Inflammatory macrophage treated with lipopolysaccharide for 1 hour (primary cell): ENCODE results near the gene MPP1.
A peak's percentile ranks its signal among the peaks of the same experiment; 100 is the strongest.

Experiments
- DNase-seq, 2 donors: peaks; one replicate each; pipeline ENCODE4 v3.0.0-alpha.2; 2020 to 2022

MPP1 gene

DNA sequence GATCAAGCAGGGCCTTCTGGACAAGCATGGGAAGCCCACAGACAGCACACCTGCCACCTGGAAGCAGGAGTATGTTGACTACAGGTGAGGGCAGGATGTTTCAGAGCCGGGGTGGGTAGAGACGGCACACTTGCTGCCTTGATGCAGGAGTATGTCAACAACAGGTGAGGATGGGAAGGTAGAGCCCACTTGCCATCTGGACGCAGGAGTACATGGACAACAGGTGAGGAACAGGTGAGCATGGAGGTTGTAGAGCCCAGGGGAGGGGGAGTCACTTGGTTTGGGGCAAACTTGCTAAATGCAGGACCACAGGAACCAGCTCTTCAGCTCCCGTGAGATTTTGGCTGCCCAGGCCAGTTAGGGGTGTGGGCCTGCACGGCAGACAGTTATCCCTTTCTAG is 30.7 kb downstream of the MPP1 start:
- DNase-seq, result no peak

DNA sequence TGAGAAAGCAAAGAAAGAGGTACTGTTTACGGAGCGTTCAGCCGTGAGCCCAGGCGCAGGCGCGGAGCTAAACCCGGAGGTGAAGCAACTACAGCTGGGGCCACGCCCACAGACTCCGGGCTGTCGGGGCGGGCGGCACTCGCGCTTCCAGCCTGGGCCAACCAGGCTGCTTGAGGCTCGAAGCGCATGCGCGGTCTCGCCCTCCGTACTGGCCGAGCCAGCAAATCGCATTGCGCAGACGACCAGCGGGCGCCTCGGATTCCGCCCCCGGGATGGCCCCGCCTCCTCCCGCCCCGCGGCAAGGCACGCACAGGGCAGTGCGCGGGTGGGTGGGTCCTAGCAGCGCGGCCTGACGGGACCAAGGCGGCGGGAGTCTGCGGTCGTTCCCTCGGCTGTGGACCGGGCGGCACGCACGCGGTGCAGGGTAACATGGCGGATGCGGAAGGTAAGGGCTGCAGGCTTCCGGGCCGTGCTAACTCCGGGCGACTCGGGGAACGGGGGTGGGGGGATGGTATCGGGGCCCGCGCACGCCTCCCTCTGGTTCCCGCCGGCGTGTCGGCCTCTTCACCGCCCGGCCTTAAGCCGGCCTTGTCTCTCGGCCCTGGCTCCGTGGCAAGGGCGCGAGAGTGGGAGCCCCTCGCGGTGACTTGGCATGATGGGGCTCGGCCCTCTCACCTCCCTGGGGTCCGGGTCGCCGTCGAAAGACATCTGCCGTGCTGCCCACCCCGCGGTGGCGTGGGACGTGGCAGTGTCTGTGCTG is 42.6 kb downstream of the MPP1 start, which contains the start of gene DKC1:
TSS of gene DKC1 (plus strand) at position 328 of the 760 bp plus-strand sequence. CDS start at position 430, 102 bp downstream.
- peak; percentile 88 to 91 for DNase-seq

DNA sequence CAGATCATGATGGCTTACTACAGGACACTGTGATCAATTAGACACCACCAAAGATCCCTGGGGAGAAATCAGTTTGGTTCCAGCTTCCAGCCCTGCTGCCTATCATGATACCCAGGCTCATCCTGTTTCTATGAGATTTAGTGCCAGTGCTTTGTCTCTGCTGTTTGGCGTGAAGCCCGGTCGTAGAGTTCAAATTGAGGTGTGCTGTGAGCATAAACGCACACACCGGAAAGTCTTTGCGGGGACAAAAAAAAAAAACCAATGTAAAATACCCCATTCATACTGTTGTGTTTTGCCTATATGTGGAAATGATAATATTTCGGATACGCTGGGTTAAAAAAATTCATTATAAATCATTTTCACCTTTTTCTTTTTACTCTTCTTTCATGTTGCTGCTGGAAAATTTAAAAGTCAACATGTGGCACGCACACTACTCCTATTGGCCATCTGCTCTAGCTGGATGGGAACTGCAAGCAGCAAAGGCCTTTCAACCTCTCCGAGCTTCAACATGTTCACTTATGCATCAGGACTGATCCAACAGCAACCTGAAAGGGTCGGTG is 43.2 kb downstream of the MPP1 start:
- no peak for DNase-seq

DNA sequence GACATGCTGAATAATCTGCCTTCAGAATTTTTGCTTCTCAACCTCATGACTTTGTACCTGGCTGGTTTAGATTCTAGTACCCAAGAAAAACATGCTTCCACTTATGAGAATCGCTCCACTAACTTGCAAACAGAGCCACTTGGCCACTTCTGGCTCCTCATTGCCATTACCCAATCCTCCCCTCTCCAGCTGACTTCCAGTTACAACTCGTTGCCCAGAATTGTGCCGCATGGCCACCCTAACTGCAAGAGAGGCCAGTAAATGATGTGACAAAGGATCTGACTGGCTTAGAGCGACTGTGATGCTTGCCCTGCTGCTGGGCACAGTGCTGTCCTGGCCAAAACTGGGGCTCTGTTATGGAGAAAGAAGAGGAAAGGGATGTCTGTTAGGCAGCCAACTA is 46.6 kb downstream of the MPP1 start:
- DNase-seq, result no peak

DNA sequence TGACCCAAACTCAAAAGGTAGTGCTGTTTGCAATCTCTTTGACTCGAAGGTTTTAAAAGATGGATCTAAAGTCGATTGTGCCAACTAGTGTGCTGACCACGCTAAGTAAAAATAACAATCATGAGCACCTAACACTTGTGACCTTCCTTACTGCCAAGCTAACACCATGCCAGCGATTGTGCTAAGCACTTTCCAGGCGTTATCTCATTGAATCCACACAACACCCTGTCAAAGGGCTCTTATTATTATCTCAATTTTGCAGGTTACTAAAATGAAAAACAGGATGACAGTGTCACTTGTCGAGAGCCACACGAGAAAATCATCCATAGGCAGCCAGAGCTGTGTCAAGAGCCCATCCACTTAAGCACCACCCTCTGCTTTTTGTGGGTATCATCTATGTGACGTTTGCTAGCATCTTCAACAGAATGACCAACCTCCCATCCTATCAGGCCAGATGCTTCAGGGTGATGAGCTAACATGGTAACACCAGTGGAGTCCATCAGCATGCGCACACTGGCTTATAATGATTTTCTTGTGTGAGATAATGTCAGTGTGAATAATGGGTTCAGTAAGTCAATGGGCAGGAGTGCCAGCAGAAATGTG is 53.5 kb downstream of the MPP1 start:
- DNase-seq, result no peak

DNA sequence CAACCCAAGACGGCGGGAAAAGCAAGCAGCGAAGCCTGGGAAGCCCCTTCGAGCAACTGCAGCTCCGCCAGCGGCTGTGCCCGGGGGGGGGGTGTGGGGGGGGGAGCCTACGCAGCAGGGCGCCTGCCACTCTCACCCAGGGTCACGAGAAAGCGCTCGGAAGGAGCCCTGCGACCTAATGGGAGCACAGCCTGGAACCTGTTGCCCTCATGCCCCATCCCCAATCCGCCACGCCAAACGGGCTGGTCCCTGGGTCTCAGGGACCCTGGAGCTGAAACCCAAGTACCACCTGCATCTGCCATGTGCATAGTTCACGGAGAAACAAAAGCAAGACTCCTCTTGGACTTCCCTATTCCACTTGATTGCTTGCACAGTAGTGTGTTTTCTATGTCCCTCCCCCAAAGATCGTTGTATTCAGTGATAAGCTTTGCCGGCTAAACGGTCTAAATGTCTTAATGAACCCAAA is 54.0 kb downstream of the MPP1 start:
- no peak for DNase-seq

DNA sequence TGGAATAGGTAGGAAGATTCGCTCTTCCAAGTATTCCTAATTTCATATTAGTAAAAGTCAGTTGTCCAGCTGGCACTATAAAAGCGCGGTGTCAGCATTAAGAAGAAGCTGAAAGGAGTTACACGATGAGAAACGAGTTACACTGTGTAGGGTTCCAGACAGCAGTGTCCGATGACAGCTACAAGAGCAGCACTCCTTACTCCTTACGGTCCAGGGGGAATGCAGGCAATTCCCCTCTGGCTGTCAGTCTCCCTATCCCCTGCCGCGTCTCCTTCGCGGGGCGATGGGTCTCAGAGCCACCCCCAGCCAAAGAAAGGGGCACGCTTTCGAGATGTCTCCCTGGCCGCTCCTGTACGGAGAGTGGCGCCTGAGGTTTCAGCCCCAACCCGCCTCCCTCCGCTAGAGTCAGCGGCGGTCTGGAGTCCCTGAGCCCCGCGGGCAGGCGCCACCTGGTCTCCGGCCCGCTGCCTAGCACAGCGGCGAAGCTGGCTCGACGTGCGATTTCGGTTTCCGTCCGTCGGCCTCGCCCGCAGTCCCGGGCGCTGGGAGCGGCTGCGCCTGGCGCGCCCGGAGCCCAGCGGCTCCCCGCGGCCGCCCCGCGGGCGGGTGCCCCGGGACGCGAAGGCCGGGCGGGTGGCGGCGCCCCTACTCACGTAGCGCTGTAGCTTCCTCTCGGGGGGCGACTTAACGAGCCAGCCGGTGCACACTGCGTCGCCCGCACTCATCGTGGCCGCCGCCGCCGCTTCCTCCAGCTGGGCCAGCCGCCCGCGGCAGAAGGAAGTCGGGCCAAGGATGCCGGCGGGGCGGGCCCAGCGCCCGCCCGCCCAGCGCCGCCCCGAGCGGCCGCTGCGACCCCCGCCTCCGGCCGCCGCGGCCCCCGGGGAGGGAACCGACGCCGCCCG is 54.7 kb downstream of the MPP1 start, which contains the start of gene GAB3:
TSS of gene GAB3 (minus strand) at position 777 of the 902 bp plus-strand sequence. CDS start at position 725, 52 bp downstream.
- DNase-seq, result peak in 1 of 2 donors; percentile 27

DNA sequence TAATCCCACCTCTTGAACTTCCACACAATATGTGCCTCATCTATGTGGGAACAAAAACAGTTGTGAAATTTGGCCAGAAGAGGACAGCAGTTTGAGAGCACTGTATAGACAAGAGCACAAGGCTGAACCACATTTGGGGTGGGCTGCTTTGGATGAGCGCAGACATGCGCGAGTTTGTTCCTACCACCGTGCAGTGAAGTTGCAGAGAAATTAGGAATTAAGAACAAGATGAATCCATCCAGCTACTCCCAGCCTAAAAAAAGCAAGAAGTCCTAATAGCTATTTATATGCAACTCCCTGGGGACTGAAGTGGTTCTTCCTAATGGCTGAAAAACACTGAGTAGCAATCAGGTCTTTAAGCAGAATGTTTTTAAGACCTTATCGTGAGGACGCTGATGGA is 55.4 kb downstream of the MPP1 start:
- no peak for DNase-seq

DNA sequence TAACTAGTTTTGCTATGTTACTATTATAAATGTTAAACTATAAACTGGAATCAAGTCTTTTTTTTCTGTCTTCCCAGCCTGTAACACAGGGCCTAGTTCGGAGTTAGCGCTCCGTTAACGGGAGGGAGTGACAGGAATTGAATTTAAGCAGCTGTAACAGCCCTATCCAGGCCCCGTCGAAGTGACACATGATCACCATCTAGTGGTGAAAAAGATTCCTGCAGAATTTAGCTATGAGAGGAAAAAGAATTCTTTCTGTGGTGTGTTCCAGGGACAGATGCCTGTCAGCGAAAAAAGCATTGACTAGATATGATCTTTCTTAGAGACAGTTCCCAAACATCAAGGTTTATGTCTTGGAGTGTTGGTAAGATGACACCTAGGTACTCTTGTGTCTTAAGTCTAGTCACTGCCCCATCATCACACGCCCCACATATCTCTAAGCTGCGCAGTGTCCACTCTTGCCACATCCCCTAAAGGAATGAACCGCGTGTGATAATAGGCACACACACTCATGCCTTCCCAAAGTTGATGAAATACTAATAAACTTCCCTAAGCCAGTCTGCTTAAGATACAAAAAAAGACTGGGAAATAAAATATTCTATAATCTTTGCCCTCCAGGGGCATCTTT is 56.5 kb downstream of the MPP1 start:
- DNase-seq, result peak; percentile 45 to 92

DNA sequence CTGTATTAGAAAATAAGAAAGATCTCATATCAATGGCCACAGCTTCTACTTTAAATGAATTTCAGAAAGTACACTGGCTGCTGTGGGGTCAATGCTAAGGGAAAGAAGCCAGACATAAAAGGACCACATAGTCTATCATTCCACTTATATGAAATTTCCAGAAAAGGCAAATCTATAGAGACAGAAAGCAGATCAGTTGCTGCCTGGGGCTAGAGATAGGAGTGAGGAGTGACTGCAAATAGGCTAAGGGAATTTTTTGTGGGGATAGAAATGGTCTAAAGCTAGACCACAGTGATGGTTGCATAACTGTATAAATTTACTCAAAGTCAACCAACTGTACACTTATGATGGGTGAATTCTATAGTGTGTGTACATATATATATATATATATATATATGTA is 62.7 kb downstream of the MPP1 start:
- DNase-seq, result no peak

DNA sequence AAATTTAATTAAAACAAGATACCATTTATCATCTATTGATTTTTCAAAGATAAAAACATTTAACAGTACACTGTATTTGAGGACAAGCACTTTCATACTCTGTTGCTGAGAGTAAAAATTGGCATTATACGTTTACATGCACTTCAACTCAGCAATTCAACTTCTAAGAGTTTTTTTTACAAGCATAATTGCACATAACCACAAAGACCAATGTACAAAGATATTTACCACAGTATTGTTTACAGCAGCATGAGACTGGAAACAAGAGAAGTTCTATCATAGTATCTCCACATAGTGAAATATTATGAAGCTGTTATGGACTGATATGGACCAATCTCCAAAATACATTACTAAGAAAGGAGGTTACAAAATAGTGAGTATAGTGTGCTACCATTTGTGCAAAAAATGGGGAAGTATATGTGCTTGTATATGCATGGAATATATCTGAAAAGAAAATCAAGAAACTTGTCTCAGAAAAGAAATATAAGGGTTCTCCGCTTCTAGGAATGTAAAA is 65.3 kb downstream of the MPP1 start:
- DNase-seq, result no peak

DNA sequence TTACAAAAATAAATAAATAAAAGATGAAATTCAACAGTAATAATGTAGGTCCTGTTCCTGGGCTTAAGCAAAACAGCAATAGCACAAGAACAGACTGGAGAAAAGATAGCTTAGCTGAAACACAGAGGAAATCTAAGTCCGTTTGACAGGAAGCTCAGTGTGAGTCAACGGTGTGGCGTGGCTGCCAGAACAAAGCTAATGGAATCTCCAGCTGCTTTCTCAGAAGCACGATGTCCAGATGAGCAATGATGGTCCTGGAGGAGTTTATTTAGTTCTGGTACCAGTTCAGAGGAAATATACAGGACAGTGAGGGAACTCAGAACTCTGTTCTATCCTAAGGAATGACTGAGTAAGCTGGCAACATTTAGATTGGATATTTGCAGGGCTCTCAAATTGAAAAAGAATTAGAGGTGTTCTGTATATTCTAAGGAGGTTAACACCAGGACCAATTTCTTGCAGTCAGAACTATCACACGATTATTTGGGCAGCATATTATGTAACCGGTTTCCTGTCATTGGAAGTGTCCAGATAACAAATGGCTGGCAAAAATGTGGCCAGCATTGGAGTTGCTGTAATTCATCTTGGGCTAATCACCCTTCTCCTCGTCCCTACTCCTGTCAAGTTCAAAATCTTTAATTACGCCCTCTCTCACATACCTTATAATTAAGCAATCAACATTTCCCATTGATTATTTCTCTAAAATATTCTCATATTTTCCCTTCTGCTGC is 67.1 kb downstream of the MPP1 start:
- peak; percentile 67 to 73 for DNase-seq

DNA sequence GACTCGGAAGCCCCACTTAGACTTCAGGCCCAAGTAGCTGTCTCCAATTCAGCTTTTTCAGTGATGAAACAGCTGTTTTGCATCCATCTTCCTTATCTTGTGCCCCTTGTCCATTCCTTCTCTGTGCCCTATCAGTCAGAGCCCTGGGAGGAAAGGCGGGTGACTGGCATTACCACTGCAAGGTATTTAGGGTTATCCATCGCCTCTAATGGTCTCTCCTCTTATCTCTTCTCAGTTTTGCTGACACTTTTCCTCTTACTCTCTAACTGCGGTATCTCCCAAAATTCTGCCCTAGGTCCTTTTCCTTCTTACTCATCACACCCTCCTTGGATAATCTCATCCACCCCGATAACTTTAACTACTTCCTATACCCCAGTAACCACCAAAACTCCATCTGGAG is 68.1 kb downstream of the MPP1 start:
- DNase-seq, result no peak

DNA sequence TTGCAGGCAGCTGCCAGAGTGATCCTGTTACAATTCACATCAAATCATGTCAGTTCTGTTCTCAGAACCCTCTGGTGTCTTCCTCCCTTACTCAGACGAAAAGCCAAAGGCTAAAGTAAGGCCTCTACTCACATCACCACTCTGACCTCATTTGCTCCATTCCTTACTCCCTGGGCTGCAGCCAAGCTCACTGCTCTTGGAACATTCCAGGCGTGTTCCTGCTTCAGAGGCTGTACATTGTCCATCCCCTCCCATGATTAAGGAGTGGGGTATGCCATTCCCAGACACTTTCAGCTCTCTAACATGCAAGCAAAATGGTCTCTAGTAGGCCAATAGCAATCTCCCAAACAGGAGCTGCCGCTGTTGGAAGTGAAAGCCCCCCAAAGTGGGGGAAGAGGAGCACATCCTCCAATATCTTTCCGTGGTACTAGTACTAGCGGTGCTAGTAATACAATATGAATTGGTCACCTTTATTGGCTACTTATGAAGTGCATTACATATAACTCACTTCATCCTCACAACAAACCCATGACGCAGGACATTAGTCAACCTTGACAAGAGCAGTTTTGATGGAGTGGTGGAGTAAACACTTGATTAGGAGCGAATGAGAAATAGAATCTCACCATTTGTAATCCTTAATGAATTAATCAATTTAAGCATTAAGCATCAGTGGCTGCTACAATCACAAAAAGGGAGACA is 69.4 kb downstream of the MPP1 start:
- DNase-seq, result no peak

DNA sequence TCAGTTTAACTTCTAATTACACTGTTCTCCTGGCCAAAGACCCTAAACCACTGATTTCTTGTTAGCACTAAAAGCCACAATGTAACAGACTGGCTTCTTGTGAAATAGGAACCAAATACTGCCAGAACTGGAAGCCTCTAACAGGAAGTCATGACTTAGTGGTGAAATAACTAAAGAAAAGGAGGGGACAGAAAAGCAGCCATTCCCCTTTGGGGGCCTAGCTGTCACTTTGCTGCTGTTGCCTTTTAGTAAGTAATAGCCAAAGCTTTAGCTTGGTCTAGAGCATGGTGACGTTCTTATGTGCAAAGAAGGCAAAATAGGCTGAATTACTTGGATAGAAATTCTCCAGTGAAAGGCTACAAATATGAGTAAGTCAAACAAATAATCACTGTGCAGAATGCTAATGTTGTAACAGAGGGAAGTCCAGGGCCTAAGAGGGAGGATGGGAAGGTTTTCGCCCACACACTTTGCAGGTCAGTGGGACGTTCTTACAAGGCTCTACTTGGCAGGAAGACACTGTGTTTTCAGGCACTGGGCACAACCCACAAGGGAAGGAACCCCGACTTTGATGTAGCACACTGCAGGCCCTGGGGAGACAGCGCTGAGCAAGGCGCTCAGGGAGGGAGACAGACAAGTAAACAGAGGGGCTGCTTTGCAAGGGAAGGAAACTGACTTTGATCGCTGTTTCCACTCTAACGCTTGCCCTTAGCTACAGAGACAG is 71.1 kb downstream of the MPP1 start:
- peak; percentile 72 to 89 for DNase-seq

DNA sequence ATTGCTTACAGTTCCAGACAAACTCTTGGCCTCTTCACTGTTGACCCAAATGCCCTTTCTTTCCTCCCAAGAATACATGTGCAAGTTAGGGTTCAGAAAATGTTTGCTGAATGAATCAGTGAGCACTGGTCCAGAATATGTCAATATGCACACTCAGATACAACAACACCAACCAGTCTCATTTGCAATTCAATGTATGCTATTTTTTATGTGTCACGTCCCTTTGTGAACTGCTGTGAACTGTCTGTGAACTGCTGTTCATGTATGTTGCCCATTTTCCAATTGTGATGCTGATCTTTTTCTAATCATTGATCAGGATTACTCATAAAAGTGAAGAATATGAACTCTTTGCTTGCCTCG is 72.2 kb downstream of the MPP1 start:
- DNase-seq, result no peak

DNA sequence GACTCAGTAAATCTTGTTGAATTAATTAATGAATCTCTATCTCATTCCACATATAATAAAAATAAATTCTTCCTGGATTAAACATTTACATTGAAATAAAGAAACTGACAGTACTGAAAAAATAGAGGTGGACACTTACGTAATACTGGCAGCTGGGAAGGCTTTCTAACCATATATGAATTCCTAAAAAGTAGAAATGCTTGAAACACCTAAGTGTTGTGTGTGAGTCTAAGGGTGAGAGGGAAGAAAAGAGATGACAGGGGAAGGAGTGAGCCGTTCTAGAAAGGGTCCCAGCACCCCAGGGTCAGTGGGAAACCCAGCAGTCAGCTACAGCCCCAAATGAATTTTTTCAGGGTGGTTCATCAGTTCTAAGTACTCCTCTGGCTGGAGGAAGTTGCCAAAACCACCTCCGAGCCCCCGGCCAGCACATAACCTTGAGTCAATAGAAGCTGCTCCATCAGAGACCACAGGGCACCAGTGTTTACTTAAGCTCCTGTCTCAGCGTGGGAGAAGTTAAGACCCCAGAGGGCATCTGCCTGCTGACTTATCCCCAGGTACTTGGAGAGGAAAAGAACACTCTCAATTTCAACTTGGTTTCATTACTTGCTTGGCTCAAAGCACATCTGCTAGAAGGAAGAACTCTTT is 72.7 kb downstream of the MPP1 start:
- DNase-seq, result no peak

DNA sequence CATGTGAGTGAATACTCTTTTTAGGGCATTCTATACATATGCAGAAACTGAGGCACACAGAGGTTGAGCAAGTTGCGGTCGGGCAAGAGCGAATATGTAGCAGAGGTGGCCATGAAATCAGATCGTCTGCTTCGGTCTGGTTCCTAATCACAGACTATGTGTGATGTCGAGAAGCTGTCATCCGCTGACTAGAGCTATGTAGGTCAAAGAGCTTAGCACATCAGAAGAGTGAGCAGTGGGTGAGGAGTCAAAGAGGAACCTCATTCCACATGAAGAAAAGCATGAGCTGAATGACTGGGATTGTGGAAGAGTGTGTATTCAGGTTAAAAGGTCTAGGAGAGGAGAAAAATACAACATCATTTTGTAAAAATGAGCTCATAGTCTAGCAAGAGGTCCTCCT is 73.4 kb downstream of the MPP1 start:
- peak in 1 of 2 donors; percentile 80 for DNase-seq

DNA sequence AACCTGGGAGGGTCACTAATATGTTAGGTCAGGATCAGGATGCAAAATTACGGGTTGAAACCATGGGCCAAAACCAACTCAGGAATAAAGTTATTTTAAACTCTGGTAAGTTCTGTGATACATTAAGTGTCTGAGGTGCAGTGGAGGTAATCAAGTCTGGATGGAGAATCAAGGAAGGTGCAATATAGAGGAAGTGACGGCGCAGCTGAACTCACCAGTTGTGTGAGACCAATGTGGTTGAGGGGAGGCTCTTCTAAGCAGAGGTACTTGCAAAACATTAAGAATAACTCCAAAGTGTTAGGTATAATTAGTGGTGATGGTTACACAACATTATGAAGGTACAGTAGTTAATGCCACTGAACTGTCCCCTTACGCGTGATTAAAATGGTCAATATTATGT is 74.1 kb downstream of the MPP1 start:
- no peak for DNase-seq
